Activated T-cell treated with anti-CD3 and anti-CD28 coated beads, Interleukin-2, amount 50 U/mL, for 72 hours (primary cell): ENCODE results near the gene ACIN1. TPM values are rescaled to one million over a fixed set of nuclear protein-coding genes. Genes with fewer than 3 reads are reported as not detected.

ENCODE experiments used
- ATAC-seq, 2 donors: fragments of 150-1000 bp; cut with Tn5 transposase; replicated peaks in 1 of 2; 2 replicates each; pipeline ENCODE4 v1.10.0; 2021; ENCODE audit warnings: moderate library complexity in 2 of 2, mild to moderate bottlenecking in 1 of 2
- DNase-seq, 2 donors: peaks; one replicate each; pipeline ENCODE4 v3.0.0; 2021 to 2022; ENCODE audit warnings: mixed read lengths in 1 of 2
- H3K27ac Mint-ChIP-seq: one replicate; pipeline ENCODE4 v1.8.0; 2022; ENCODE audit warnings: mild to moderate bottlenecking, moderate library complexity, mixed read lengths
- H3K27me3 Mint-ChIP-seq: one replicate; pipeline ENCODE4 v1.8.0; 2022; ENCODE audit warnings: low read depth, mixed read lengths
- H3K36me3 Mint-ChIP-seq, 2 donors: one replicate each; pipeline ENCODE4 v1.8.0; 2022; ENCODE audit warnings: mixed read lengths in 2 of 2, mild to moderate bottlenecking in 1 of 2; ENCODE audit not compliant: insufficient read depth in 2 of 2
- H3K4me1 Mint-ChIP-seq: one replicate; pipeline ENCODE4 v1.8.0; 2022; ENCODE audit warnings: low read depth, mixed read lengths
- H3K4me3 Mint-ChIP-seq, 2 donors: one replicate each; pipeline ENCODE4 v1.8.0; 2022; ENCODE audit warnings: mild to moderate bottlenecking in 2 of 2, mixed read lengths in 2 of 2, moderate library complexity in 2 of 2
- H3K9me3 Mint-ChIP-seq, 2 donors: one replicate each; pipeline ENCODE4 v1.8.0; 2022; ENCODE audit warnings: mixed read lengths in 2 of 2
- total RNA-seq, 2 donors: library from RNA; stranded (reverse); gene quantifications; one replicate each; pipeline ENCODE4 v1.2.3, GENCODE V29; 2022

ACIN1 gene
- 100 to 1,000 TPM; 162 to 188 TPM for total RNA-seq

GRCh38 chr14:23094666-23095195 is at the start of gene ACIN1:
ACIN1 (minus strand) TSS chr14:23095136; CDS start chr14:23095112, 24 bp downstream.
- H3K27ac Mint-ChIP-seq = no peak within 1 kb of the TSS
- ATAC-seq = peak; percentile 50 to 53
- peaks cover 4 to 29% of the 10 kb centered on the region in 2 donors for H3K36me3 Mint-ChIP-seq
- no peak within 1 kb of the TSS for H3K4me3 Mint-ChIP-seq
- peak in 1 of 2 donors; percentile 74 for DNase-seq
- no peaks in the 10 kb centered on the region for H3K9me3 Mint-ChIP-seq
- H3K4me1 Mint-ChIP-seq = peaks cover 16% of the 10 kb centered on the region
- H3K27me3 Mint-ChIP-seq = no peaks in the 10 kb centered on the region

GRCh38 chr14:23143911-23144310 is 49.0 kb upstream of the ACIN1 start:
- Mint-ChIP-seq H3K4me3 (no peak overlapping the region), H3K27ac (no peak overlapping the region), H3K9me3 (no peaks in the 10 kb centered on the region), H3K4me1 (peaks cover 16% of the 10 kb centered on the region), H3K36me3 (no peaks in the 10 kb centered on the region), H3K27me3 (peaks cover 9% of the 10 kb centered on the region)
- DNase-seq (no peak), ATAC-seq (no peak)

GRCh38 chr14:23142826-23143225 is 47.9 kb upstream of the ACIN1 start:
- DNase-seq = no peak

GRCh38 chr14:23141706-23142444 is 46.9 kb upstream of the ACIN1 start:
- ATAC-seq = no peak
- H3K9me3 Mint-ChIP-seq = no peaks in the 10 kb centered on the region
- H3K4me3 Mint-ChIP-seq = no peak overlapping the region
- peaks cover 12% of the 10 kb centered on the region for H3K4me1 Mint-ChIP-seq
- H3K27me3 Mint-ChIP-seq = peaks cover 2% of the 10 kb centered on the region
- no peak for DNase-seq
- H3K36me3 Mint-ChIP-seq = no peaks in the 10 kb centered on the region
- H3K27ac Mint-ChIP-seq = no peak overlapping the region

More at GRCh38 chr14:23142826-23143225, 47.9 kb upstream of the ACIN1 start:
- Mint-ChIP-seq H3K4me3 (no peak overlapping the region), H3K27ac (no peak overlapping the region), H3K36me3 (no peaks in the 10 kb centered on the region), H3K9me3 (no peaks in the 10 kb centered on the region), H3K27me3 (peaks cover 9% of the 10 kb centered on the region), H3K4me1 (peaks cover 16% of the 10 kb centered on the region)
- ATAC-seq = no peak

- H3K9me3 Mint-ChIP-seq = no peaks in the 10 kb centered on the region
- H3K36me3 Mint-ChIP-seq = no peaks in the 10 kb centered on the region
- H3K27ac Mint-ChIP-seq = no peak overlapping the region
- DNase-seq = no peak
- no peaks in the 10 kb centered on the region for H3K4me1 Mint-ChIP-seq
- no peak for ATAC-seq
- H3K4me3 Mint-ChIP-seq = no peak overlapping the region
- H3K27me3 Mint-ChIP-seq = no peaks in the 10 kb centered on the region
These were observed 45.4 kb upstream of the ACIN1 start for GRCh38 chr14:23140371-23140770.

GRCh38 chr14:23139874-23140273 is 44.9 kb upstream of the ACIN1 start:
- no peak overlapping the region for H3K27ac Mint-ChIP-seq
- no peak for ATAC-seq
- H3K36me3 Mint-ChIP-seq = no peaks in the 10 kb centered on the region
- no peaks in the 10 kb centered on the region for H3K4me1 Mint-ChIP-seq
- no peak for DNase-seq
- no peak overlapping the region for H3K4me3 Mint-ChIP-seq
- no peaks in the 10 kb centered on the region for H3K27me3 Mint-ChIP-seq
- H3K9me3 Mint-ChIP-seq = no peaks in the 10 kb centered on the region

- Mint-ChIP-seq H3K27ac (no peak overlapping the region), H3K9me3 (no peaks in the 10 kb centered on the region), H3K27me3 (no peaks in the 10 kb centered on the region), H3K4me1 (no peaks in the 10 kb centered on the region), H3K36me3 (no peaks in the 10 kb centered on the region), H3K4me3 (no peak overlapping the region)
- ATAC-seq = no peak
- DNase-seq = no peak
These were observed 43.0 kb upstream of the ACIN1 start for GRCh38 chr14:23137813-23138535.

- Mint-ChIP-seq H3K4me3 (no peak overlapping the region), H3K27ac (no peak overlapping the region), H3K9me3 (no peaks in the 10 kb centered on the region), H3K4me1 (no peaks in the 10 kb centered on the region), H3K36me3 (no peaks in the 10 kb centered on the region), H3K27me3 (no peaks in the 10 kb centered on the region)
- no peak for ATAC-seq
- DNase-seq = no peak
These were observed 42.4 kb upstream of the ACIN1 start for GRCh38 chr14:23137192-23137812.

- Mint-ChIP-seq H3K4me3 (no peak overlapping the region), H3K9me3 (no peaks in the 10 kb centered on the region), H3K27me3 (no peaks in the 10 kb centered on the region), H3K27ac (no peak overlapping the region), H3K4me1 (no peaks in the 10 kb centered on the region), H3K36me3 (no peaks in the 10 kb centered on the region)
- no peak for ATAC-seq
- no peak for DNase-seq
These were observed 41.7 kb upstream of the ACIN1 start for GRCh38 chr14:23136566-23137133.

GRCh38 chr14:23132970-23133369 is 38.0 kb upstream of the ACIN1 start:
- Mint-ChIP-seq H3K27me3 (no peaks in the 10 kb centered on the region), H3K9me3 (no peaks in the 10 kb centered on the region), H3K4me3 (no peak overlapping the region), H3K4me1 (no peaks in the 10 kb centered on the region), H3K27ac (no peak overlapping the region), H3K36me3 (no peaks in the 10 kb centered on the region)
- DNase-seq = no peak
- ATAC-seq = no peak

GRCh38 chr14:23131482-23131881 is 36.5 kb upstream of the ACIN1 start:
- no peaks in the 10 kb centered on the region for H3K36me3 Mint-ChIP-seq
- ATAC-seq (no peak), DNase-seq (no peak)
- H3K4me1 Mint-ChIP-seq = no peaks in the 10 kb centered on the region
- H3K4me3 Mint-ChIP-seq = no peak overlapping the region
- H3K27me3 Mint-ChIP-seq = no peaks in the 10 kb centered on the region
- no peaks in the 10 kb centered on the region for H3K9me3 Mint-ChIP-seq
- no peak overlapping the region for H3K27ac Mint-ChIP-seq

GRCh38 chr14:23130871-23131270 is 35.9 kb upstream of the ACIN1 start:
- Mint-ChIP-seq H3K4me1 (no peaks in the 10 kb centered on the region), H3K9me3 (no peaks in the 10 kb centered on the region), H3K27me3 (no peaks in the 10 kb centered on the region), H3K4me3 (no peak overlapping the region), H3K36me3 (no peaks in the 10 kb centered on the region), H3K27ac (no peak overlapping the region)
- no peak for DNase-seq
- ATAC-seq = no peak

- DNase-seq (no peak), ATAC-seq (no peak)
- Mint-ChIP-seq H3K27ac (no peak overlapping the region), H3K27me3 (no peaks in the 10 kb centered on the region), H3K4me3 (no peak overlapping the region), H3K36me3 (no peaks in the 10 kb centered on the region), H3K4me1 (no peaks in the 10 kb centered on the region), H3K9me3 (no peaks in the 10 kb centered on the region)
These were observed 34.9 kb upstream of the ACIN1 start for GRCh38 chr14:23129759-23130316.
